ENCODE measurements around the gene ARMH1.

The ARMH1 gene

GRCh38 chr1:44636688-44637598 lies 37.6 kb upstream of the ARMH1 start:
- Histone ChIP-seq H3K9me3 (ENCODE audit: insufficient read depth, low read length, severe bottlenecking) (no peaks in the 10 kb centered on the region), H3K36me3 (ENCODE audit: insufficient read depth, low read length) (peaks cover 95% of the 10 kb centered on the region), H3K4me2 (ENCODE audit: insufficient read depth, low read length) (no peak overlapping the region), H3K27me3 (ENCODE audit: insufficient read depth, low read length, poor library complexity) (no peaks in the 10 kb centered on the region), H3K9ac (ENCODE audit: low read depth, low read length) (no peak overlapping the region), H3K79me2 (ENCODE audit: insufficient read depth, low read length) (peaks cover 48% of the 10 kb centered on the region), H2AFZ (ENCODE audit: low read depth, low read length) (no peak overlapping the region), H3K27ac (ENCODE audit: low read length) (no peak overlapping the region), H4K20me1 (ENCODE audit: insufficient read depth, low read length) (peaks cover 39% of the 10 kb centered on the region), H3K4me1 (ENCODE audit: insufficient read depth, low read length) (peaks cover 30% of the 10 kb centered on the region), H3K4me3 (ENCODE audit: low read depth in 1 of 2, low read length in 2 of 2) (no peak overlapping the region)
- DNase-seq: no peak
- no peak for ATAC-seq (ENCODE audit: insufficient read depth, low read depth)
- TF ChIP-seq EZH2 (IDR thresholded peaks at IDR 0.05; ENCODE audit: borderline replicate concordance, low read depth, low read length, severe bottlenecking) (no peak), CTCF (IDR thresholded peaks at IDR 0.05; ENCODE audit: borderline replicate concordance, extremely low read depth, low read length, poor library complexity, severe bottlenecking) (no peak)

- Histone ChIP-seq H3K79me2 (ENCODE audit: insufficient read depth, low read length) (peaks cover 45% of the 10 kb centered on the region), H3K9me3 (ENCODE audit: insufficient read depth, low read length, severe bottlenecking) (no peaks in the 10 kb centered on the region), H3K27ac (ENCODE audit: low read length) (no peak overlapping the region), H4K20me1 (ENCODE audit: insufficient read depth, low read length) (peaks cover 43% of the 10 kb centered on the region), H3K9ac (ENCODE audit: low read depth, low read length) (no peak overlapping the region), H3K36me3 (ENCODE audit: insufficient read depth, low read length) (peaks cover 99% of the 10 kb centered on the region), H3K27me3 (ENCODE audit: insufficient read depth, low read length, poor library complexity) (no peaks in the 10 kb centered on the region), H3K4me1 (ENCODE audit: insufficient read depth, low read length) (peaks cover 24% of the 10 kb centered on the region), H3K4me2 (ENCODE audit: insufficient read depth, low read length) (no peak overlapping the region), H3K4me3 (ENCODE audit: low read depth in 1 of 2, low read length in 2 of 2) (no peak overlapping the region), H2AFZ (ENCODE audit: low read depth, low read length) (no peak overlapping the region)
- no peak for DNase-seq
- ATAC-seq (ENCODE audit: insufficient read depth, low read depth): no peak
- TF ChIP-seq EZH2 (IDR thresholded peaks at IDR 0.05; ENCODE audit: borderline replicate concordance, low read depth, low read length, severe bottlenecking) (no peak), CTCF (IDR thresholded peaks at IDR 0.05; ENCODE audit: borderline replicate concordance, extremely low read depth, low read length, poor library complexity, severe bottlenecking) (no peak)
These were observed 36.7 kb upstream of the ARMH1 start for GRCh38 chr1:44637702-44638411.

GRCh38 chr1:44640200-44640853 lies 34.2 kb upstream of the ARMH1 start:
- Histone ChIP-seq H3K27ac (ENCODE audit: low read length) (no peak overlapping the region), H3K4me1 (ENCODE audit: insufficient read depth, low read length) (peaks cover 2% of the 10 kb centered on the region; the same call in 1 of the 2 replicates), H4K20me1 (ENCODE audit: insufficient read depth, low read length) (peaks cover 47% of the 10 kb centered on the region), H3K36me3 (ENCODE audit: insufficient read depth, low read length) (peaks cover 99% of the 10 kb centered on the region), H3K9ac (ENCODE audit: low read depth, low read length) (no peak overlapping the region), H3K9me3 (ENCODE audit: insufficient read depth, low read length, severe bottlenecking) (no peaks in the 10 kb centered on the region), H3K4me3 (ENCODE audit: low read depth in 1 of 2, low read length in 2 of 2) (no peak overlapping the region), H3K27me3 (ENCODE audit: insufficient read depth, low read length, poor library complexity) (no peaks in the 10 kb centered on the region), H2AFZ (ENCODE audit: low read depth, low read length) (no peak overlapping the region), H3K4me2 (ENCODE audit: insufficient read depth, low read length) (no peak overlapping the region), H3K79me2 (ENCODE audit: insufficient read depth, low read length) (peaks cover 25% of the 10 kb centered on the region; the same call in 1 of the 2 replicates)
- no peak for ATAC-seq (ENCODE audit: insufficient read depth, low read depth)
- DNase-seq: no peak
- TF ChIP-seq CTCF (IDR thresholded peaks at IDR 0.05; ENCODE audit: borderline replicate concordance, extremely low read depth, low read length, poor library complexity, severe bottlenecking): no peak
- TF ChIP-seq EZH2 (IDR thresholded peaks at IDR 0.05; ENCODE audit: borderline replicate concordance, low read depth, low read length, severe bottlenecking): no peak

Measured in DND-41 (cell line).